HFFc6 (cell line): ENCODE measurements around the gene HIVEP1. TPM values are rescaled to one million over a fixed set of nuclear protein-coding genes. Genes with fewer than 3 reads are reported as not detected.

ENCODE experiments used
- DNase-seq: peaks from one replicate; pipeline ENCODE4 v3.0.0-alpha.2; 2018
- H3K27ac Mint-ChIP-seq: 2 replicates; pipeline ENCODE4 v1.8.0; 2020; ENCODE audit warnings: mild to moderate bottlenecking, mixed read lengths
- H3K27me3 Mint-ChIP-seq: 2 replicates; pipeline ENCODE4 v1.8.0; 2021; ENCODE audit warnings: mild to moderate bottlenecking, moderate library complexity, mixed read lengths; ENCODE audit not compliant: insufficient read depth
- H3K36me3 Mint-ChIP-seq: 2 replicates; pipeline ENCODE4 v1.8.0; 2021; ENCODE audit warnings: low read depth, mixed read lengths
- H3K4me1 Mint-ChIP-seq: 2 replicates; pipeline ENCODE4 v1.8.0; 2020; ENCODE audit warnings: low read depth, mixed read lengths
- H3K4me3 Mint-ChIP-seq: 2 replicates; pipeline ENCODE4 v1.8.0; 2020; ENCODE audit warnings: mild to moderate bottlenecking, moderate library complexity, mixed read lengths
- H3K9me3 Mint-ChIP-seq: 2 replicates; pipeline ENCODE4 v1.8.0; 2020; ENCODE audit warnings: mild to moderate bottlenecking, mixed read lengths
- CTCF ChIP-seq: fragments of 200-600 bp; sonication (generic); IDR thresholded peaks from 2 replicates; pipeline ENCODE4 v1.5.0; 2021; ENCODE audit warnings: antibody characterized with exemption, mild to moderate bottlenecking
- total RNA-seq, 6 experiments: library from RNA; stranded (reverse); fragmentation: NEBNext Ultra II Directional; extraction: Animal tissue kit (Norgen Biotek cat#: 25700); gene quantifications; 2 replicates in 1 of 6; 3 replicates in 5 of 6; pipeline ENCODE4 v1.2.3, GENCODE V29; 2021

HIVEP1 gene
- total RNA-seq, 6 experiments from 2014 or later = 10.3 to 19.9 (median 11.8) TPM

- Mint-ChIP-seq H3K27me3 (peaks cover 2% of the 10 kb centered on the region), H3K27ac (no peak overlapping the region), H3K4me1 (peaks cover 49% of the 10 kb centered on the region), H3K4me3 (no peak overlapping the region), H3K36me3 (peaks cover 61% of the 10 kb centered on the region), H3K9me3 (peaks cover 9% of the 10 kb centered on the region)
- no peak for TF ChIP-seq CTCF
- no peak for DNase-seq
Observed at GRCh38 chr6:12017876-12018401, 5.8 kb downstream of the HIVEP1 start.

GRCh38 chr6:12020187-12020791, 8.2 kb downstream of the HIVEP1 start:
- no peak for TF ChIP-seq CTCF
- Mint-ChIP-seq H3K9me3 (no peaks in the 10 kb centered on the region; the same call in 1 of the 2 replicates), H3K4me3 (no peak overlapping the region), H3K4me1 (peaks cover 41% of the 10 kb centered on the region), H3K27me3 (peaks cover 2% of the 10 kb centered on the region), H3K27ac (no peak overlapping the region), H3K36me3 (peaks cover 52% of the 10 kb centered on the region)
- DNase-seq = no peak

- H3K27me3 Mint-ChIP-seq = peaks cover 2% of the 10 kb centered on the region
- peaks cover 39% of the 10 kb centered on the region for H3K36me3 Mint-ChIP-seq
- no peak overlapping the region for H3K4me3 Mint-ChIP-seq
- H3K4me1 Mint-ChIP-seq = peaks cover 46% of the 10 kb centered on the region
- no peaks in the 10 kb centered on the region for H3K9me3 Mint-ChIP-seq
- no peak for TF ChIP-seq CTCF
- no peak for DNase-seq
- H3K27ac Mint-ChIP-seq = no peak overlapping the region
Observed at GRCh38 chr6:12022481-12022880, 10.4 kb downstream of the HIVEP1 start.

GRCh38 chr6:12022953-12023388, 10.9 kb downstream of the HIVEP1 start:
- DNase-seq = no peak
- H3K36me3 Mint-ChIP-seq = peaks cover 39% of the 10 kb centered on the region
- no peak overlapping the region for H3K27ac Mint-ChIP-seq
- H3K9me3 Mint-ChIP-seq = no peaks in the 10 kb centered on the region
- H3K27me3 Mint-ChIP-seq = peaks cover 2% of the 10 kb centered on the region; the same call in 1 of the 2 replicates
- no peak for TF ChIP-seq CTCF
- H3K4me3 Mint-ChIP-seq = no peak overlapping the region
- H3K4me1 Mint-ChIP-seq = peaks cover 48% of the 10 kb centered on the region

GRCh38 chr6:12024216-12024615, 12.1 kb downstream of the HIVEP1 start:
- TF ChIP-seq CTCF = no peak
- Mint-ChIP-seq H3K4me3 (no peak overlapping the region), H3K4me1 (peaks cover 48% of the 10 kb centered on the region), H3K27me3 (no peaks in the 10 kb centered on the region), H3K36me3 (peaks cover 30% of the 10 kb centered on the region), H3K27ac (peak overlapping the region; percentile 67), H3K9me3 (no peaks in the 10 kb centered on the region; the same call in 1 of the 2 replicates)
- DNase-seq = no peak
